Esophagus muscularis mucosa (tissue), 3 donors: ENCODE results near the gene RABL2A.
"Not testable (repeated sequence)": the region's sequence is repeated elsewhere in the genome, so short reads cannot be mapped to it uniquely, and the experiment has no call there.

Source experiments
- CTCF ChIP-seq, 3 experiments: fragments of 200-600 bp in 2 of 3; fragments of 450-650 bp in 1 of 3; sonication (generic) in 2 of 3; IDR thresholded peaks; one replicate each; pipeline ENCODE4 v1.5.1; 2017 to 2019; ENCODE audit warnings: antibody characterized with exemption in 3 of 3, mild to moderate bottlenecking in 2 of 3, moderate library complexity in 1 of 3
- EP300 ChIP-seq: sonication (generic); formaldehyde crosslinking; IDR thresholded peaks from one replicate; pipeline ENCODE4 v1.6.1; 2017; ENCODE audit warnings: antibody characterized with exemption

- TF ChIP-seq CTCF (IDR thresholded peaks at IDR 0.05); EP300: not testable (repeated sequence)
Measured at GRCh38 chr2:113591926-113592325, 35.1 kb upstream of the RABL2A start.
